ENCODE measurements around the gene PACSIN1.
"Not testable (repeated sequence)": the region's sequence is repeated elsewhere in the genome, so short reads cannot be mapped to it uniquely, and the experiment has no call there.

Gene PACSIN1

DNA sequence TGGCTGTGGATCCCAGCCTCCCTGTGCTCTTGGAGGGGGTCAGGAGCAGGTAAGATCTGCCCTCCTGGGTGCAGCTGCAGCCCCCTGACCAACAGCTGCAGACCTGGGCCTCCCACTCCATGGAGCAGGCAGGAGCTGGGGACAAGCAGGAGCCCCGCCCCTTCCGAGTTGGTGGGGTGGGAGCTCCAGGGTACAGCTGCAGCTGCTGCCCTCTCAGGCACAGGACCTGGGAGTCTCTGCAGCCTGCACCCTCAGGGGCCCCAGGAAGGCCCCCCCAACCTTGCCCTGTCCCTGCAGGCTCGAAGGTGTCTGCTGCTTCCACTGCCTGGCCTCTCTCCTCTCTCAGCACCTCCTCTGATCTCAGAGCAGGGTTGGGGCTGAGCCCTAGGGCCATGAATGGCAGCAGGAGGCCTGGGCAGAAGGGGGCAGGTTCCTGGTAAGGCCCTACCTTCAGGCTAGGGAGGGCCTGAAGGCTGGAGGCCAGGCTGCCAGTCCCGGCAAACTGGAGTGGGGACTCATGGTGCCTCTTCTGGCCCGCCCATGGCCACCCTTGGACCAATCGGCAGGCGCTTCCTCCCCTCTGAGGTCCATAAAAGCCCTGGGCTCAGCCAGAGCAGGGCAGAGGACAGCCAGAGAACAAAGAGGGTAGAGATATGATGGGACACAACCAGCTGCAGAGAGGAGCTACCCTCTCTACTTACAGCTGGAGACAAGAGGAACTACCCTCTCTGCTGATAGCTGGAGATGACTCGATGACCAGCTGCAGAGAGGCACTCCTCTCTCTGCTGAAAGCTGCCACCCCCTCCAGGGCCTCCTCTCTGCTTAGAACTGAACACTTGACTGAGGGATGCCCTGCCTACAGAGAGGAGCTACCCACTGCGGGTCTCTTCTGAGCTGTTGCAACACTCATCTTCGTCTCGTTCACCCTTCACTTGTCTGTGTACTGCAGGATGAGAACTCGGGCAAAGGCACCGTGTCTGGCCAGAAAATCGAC is 7.8 kb upstream of the PACSIN1 start:
- DNase-seq (ENCODE audit: low read depth, low spot score) = no peak

GRCh38 chr6:34459899-34460593 is 5.8 kb upstream of the PACSIN1 start:
- DNase-seq (ENCODE audit: low read depth, low spot score) = peak; percentile 8

DNA sequence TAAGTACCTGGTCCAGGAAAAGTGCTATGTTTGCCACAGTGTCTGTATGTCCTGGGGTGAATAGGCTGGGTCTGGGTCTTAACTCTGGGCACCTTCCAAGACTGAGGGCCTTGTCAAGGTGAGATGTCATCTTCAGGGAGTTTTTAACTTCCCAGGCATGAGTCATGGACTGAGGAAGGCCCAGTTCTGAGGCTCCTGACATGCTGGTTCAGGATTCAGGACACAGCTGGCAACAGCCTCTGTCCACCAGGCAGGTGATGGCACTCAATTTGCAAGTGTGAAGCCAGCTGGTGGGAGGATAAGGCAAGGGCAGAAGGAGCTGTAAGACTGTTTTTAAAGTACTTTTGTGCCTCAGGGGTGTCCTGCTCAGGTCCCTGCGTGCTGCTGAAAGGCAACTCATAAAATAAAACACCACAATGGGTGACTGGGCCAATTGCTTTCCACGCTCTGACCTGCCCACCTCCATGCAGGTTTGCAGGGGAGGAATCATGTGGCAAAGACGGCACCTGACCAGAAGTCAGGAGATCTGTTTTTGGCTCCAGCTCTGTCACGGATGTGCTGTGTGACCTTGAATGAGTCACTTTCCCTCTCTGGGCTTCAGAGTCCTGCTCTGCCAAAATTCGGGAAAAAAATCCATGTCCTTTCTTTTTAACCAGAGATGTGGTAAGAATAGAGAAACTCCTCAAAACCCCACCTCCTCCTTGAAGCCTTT is 4.9 kb upstream of the PACSIN1 start:
- no peak for DNase-seq (ENCODE audit: low read depth, low spot score)

GRCh38 chr6:34462010-34462409 is 3.9 kb upstream of the PACSIN1 start:
- DNase-seq (ENCODE audit: low read depth, low spot score) = no peak

DNA sequence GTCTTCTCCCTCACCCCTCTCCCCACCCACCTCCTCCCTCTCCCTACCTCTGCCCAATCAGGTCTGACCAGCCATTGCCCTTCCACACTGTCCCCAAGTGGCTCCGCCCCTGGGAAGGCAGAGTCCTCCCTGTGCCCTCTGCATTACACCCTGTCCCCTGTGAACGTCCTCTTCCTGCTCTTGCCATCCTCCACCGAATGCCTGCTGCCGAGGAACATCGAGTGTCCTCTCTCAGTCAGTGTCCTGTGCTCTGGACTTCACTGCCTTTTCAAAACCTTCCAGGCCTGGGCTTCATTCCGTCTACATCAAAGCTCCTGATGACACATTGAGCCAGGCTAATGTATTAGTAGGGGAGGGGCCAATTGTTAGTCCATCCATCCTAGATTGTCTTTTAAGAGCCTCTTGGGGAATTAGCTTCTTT is 3.3 kb upstream of the PACSIN1 start:
- no peak for DNase-seq (ENCODE audit: low read depth, low spot score)

DNA sequence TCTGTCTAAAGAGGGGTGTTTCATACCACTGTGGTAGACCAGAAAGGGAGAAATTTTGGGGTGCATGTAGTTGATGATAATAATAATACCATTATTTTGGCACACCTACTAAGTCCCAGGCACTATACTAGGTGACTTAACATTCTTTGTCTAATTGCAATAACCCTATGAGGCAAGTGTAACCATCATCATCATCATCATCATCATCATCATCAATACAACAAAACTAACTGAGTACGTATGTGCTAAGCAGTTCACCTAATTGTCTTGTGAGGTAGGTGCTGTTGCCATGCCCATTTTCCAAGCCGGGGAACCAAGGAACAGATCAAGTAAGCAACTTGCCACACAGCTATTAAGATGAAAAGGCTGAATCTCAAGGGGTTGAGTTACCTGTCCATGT is 2.6 kb upstream of the PACSIN1 start:
- no peak for DNase-seq (ENCODE audit: low read depth, low spot score)

DNA sequence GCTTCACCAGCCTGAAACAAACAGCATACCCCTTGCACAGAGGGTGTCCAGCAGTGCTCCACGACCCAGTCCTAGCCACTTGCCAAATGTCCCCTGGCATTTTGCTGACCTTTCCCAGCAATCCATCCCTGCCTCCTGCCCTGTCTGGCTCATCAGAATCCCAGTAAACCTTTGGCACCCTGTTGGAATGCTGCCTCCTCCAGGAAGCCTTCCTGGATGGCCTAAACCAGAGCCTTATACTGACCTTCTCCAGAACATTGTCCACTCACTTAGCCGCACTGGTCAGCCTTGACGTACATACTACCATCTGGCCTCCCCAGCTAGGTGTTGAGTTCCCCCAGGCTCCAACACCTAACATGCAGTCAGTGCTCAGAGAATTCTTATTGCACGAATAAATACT is 2.0 kb upstream of the PACSIN1 start:
- DNase-seq (ENCODE audit: low read depth, low spot score) = no peak

- no peak for DNase-seq (ENCODE audit: low read depth, low spot score)
Observed at GRCh38 chr6:34466242-34467185, 638 bp downstream of the PACSIN1 start.

- DNase-seq (ENCODE audit: low read depth, low spot score) = no peak
Observed at GRCh38 chr6:34468378-34468892, 2.6 kb downstream of the PACSIN1 start.

DNA sequence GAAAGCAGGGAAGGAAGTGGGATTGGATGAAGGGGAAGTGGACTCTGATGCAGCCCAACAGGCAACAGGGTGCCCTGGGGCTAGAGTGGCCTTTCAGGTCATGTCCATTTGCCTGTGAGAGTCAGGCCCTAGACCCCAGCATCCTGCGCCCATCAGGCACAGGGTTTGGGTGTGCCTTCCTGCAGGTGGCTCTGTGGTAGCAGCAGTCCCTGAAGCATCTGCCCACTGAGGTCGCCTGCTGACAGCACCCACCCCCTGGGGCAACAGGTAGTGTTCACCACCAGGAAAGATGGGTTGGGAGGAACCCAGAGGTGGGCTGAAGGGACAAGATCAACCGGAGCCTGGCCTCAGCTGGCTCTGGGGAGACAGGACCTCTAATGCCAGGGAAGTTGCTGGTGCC is 3.6 kb downstream of the PACSIN1 start:
- no peak for DNase-seq (ENCODE audit: low read depth, low spot score)

- DNase-seq (ENCODE audit: low read depth, low spot score) = no peak
Observed at GRCh38 chr6:34472425-34472824, 6.5 kb downstream of the PACSIN1 start.

GRCh38 chr6:34473967-34474366 is 8.1 kb downstream of the PACSIN1 start:
- DNase-seq (ENCODE audit: low read depth, low spot score) = no peak

DNA sequence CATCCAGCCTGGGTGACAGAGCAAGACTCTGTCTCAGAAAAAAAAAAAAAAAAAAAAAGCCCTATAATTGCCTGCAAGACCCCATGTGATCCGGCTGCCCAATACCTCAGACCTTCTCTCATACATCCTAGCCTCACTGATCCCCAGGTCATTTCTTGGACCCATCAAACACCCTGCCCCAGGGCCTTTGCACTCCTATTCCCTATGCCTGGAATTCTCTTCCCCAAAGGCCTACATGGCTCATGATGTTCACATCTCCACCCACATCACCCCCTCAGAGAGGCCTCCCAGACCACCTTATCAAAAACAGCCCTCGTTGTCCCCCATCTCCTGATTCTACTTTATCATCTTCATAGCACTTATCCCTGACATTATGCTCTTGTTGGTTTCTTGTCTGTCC is 8.9 kb downstream of the PACSIN1 start:
- no peak for DNase-seq (ENCODE audit: low read depth, low spot score)

DNA sequence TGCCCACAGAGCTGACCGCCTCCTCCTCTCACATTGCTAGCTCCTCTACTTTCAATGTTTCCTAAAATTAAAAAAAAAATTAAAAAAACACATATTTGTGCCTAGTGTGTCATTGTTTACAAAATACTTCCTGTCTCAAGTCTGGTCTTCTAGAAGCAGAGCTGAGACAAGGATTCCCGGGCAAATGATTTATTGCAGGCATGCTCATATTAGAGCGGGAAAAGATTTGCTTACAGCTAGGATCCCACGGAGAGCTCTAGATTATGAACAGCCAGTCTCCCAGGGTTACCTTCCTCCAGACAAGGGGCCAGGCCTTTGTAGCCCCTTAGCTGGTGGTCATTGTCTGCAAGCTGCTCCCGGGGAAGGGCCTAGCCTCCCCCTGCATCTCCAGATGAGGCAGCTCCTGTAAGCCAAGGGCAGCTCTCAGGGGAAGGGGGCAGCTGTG is 9.4 kb downstream of the PACSIN1 start:
- no peak for DNase-seq (ENCODE audit: low read depth, low spot score)

DNA sequence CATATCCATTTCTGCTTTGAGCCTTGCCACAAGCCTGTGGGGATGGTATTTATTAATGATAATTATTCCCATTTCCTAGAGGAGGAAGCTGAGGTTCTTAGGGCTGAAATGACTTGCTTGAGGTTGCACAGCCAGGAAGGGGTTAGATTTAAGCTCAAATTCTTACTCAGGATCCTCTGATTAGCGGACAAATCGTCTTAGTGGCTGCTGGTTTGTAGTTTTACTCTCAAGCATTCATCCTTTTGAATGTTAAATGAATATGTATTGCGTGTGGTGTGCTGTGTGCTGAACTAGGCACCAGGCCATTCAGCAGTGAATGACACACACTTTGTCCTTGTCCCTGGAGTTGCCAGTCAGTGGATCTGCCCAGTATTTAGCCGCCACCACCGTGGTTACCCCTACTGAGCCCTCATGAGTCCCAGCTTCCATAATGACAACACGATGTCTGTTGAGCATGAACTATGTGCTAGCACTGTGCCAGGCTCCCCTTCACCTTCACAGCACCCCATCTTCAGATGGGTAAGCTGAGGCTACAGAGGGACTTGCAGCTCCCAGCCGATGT is 10.0 kb downstream of the PACSIN1 start:
- no peak for DNase-seq (ENCODE audit: low read depth, low spot score)

DNA sequence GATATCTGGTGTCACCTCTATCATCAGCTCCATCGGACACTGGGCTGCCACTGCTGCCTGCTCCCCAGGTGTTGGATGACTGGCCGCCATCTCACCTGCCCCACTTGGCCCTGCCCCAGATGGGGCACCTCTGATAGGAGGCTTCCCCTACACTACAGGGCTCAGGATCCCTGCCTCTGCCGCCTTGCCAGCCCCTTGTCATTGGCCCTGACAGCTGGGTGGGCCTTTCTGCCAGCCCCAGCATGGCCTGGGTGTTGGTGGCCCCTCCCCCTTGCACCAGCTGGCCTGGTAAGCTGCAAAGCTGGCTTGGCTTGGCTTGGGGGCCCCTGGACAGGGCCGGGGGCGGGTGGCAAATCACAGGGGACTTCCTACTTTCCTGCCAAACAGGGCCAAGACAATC is 10.6 kb downstream of the PACSIN1 start:
- no peak for DNase-seq (ENCODE audit: low read depth, low spot score)

- DNase-seq (ENCODE audit: low read depth, low spot score) = no peak
Observed at GRCh38 chr6:34476921-34477320, 11.0 kb downstream of the PACSIN1 start.

- no peak for DNase-seq (ENCODE audit: low read depth, low spot score)
Observed at GRCh38 chr6:34478796-34479195, 12.9 kb downstream of the PACSIN1 start.

- DNase-seq (ENCODE audit: low read depth, low spot score) = not testable (repeated sequence)
Observed at GRCh38 chr6:34483781-34484180, 17.9 kb downstream of the PACSIN1 start.

- no peak for DNase-seq (ENCODE audit: low read depth, low spot score)
Observed at GRCh38 chr6:34484391-34484790, 18.5 kb downstream of the PACSIN1 start.
